Neuronal stem cell (in vitro differentiated cells): ENCODE data around the gene PPM1N.
A peak's percentile ranks its signal among the peaks of the same experiment; 100 is the strongest.

Experiments
- DNase-seq: peaks from one replicate; pipeline ENCODE4 v3.0.0-alpha.2; 2013; ENCODE audit warnings: low spot score
- H2AFZ ChIP-seq: one replicate; pipeline ENCODE4 v1.6.1; 2013; ENCODE audit warnings: mild to moderate bottlenecking, low read length, inconsistent platforms
- H2AK5ac ChIP-seq: 2 replicates; pipeline ENCODE4 v1.6.1; 2013; ENCODE audit warnings: low read depth, mild to moderate bottlenecking, inconsistent platforms, low read length, moderate library complexity, mixed read lengths
- H2BK120ac ChIP-seq: 2 replicates; pipeline ENCODE4 v1.6.1; 2013; ENCODE audit warnings: low read depth, mild to moderate bottlenecking, inconsistent platforms, low read length, moderate library complexity, mixed read lengths
- H2BK12ac ChIP-seq: one replicate; pipeline ENCODE4 v1.6.1; 2013; ENCODE audit warnings: low read length, inconsistent platforms
- H2BK15ac ChIP-seq: 2 replicates; pipeline ENCODE4 v1.6.1; 2013; ENCODE audit warnings: mild to moderate bottlenecking, low read length, inconsistent platforms, mixed read lengths
- H2BK5ac ChIP-seq: one replicate; pipeline ENCODE4 v1.6.1; 2013; ENCODE audit warnings: inconsistent platforms, mild to moderate bottlenecking, low read length, moderate library complexity
- H3K14ac ChIP-seq: one replicate; pipeline ENCODE4 v1.6.1; 2013; ENCODE audit warnings: low read length, inconsistent platforms
- H3K18ac ChIP-seq: 2 replicates; pipeline ENCODE4 v1.6.1; 2013; ENCODE audit warnings: low read length, inconsistent platforms
- H3K23ac ChIP-seq: 2 replicates; pipeline ENCODE4 v1.6.1; 2013; ENCODE audit warnings: low read depth, mild to moderate bottlenecking, mixed read lengths, low read length, inconsistent platforms; ENCODE audit not compliant: poor library complexity
- H3K27ac ChIP-seq: replicated peaks from 3 replicates; pipeline ENCODE4 v1.5.1; 2013; ENCODE audit warnings: low read length, inconsistent platforms
- H3K27me3 ChIP-seq, 3 experiments: 2 replicates each; pipeline ENCODE4 v1.6.1; 2013; ENCODE audit warnings: low read length in 3 of 3, mild to moderate bottlenecking in 2 of 3, inconsistent platforms in 1 of 3, low read depth in 1 of 3, mixed read lengths in 1 of 3, moderate library complexity in 1 of 3; ENCODE audit not compliant: control insufficient read depth in 3 of 3, insufficient read depth in 3 of 3
- H3K36me3 ChIP-seq, 2 donors: replicated peaks in 1 of 2; 2 replicates each; pipeline ENCODE4 v1.6.1; 2013; ENCODE audit warnings: low read length in 2 of 2; ENCODE audit not compliant: control insufficient read depth in 2 of 2, insufficient read depth in 2 of 2
- H3K4ac ChIP-seq: 2 replicates; pipeline ENCODE4 v1.6.1; 2013; ENCODE audit warnings: inconsistent platforms, mild to moderate bottlenecking, low read length, moderate library complexity
- H3K4me1 ChIP-seq, 2 donors: 1 replicate in 1 of 2; 2 replicates in 1 of 2; pipeline ENCODE4 v1.6.1; 2013; ENCODE audit warnings: low read length in 2 of 2, low read depth in 1 of 2; ENCODE audit not compliant: control insufficient read depth in 2 of 2, insufficient read depth in 1 of 2
- H3K4me2 ChIP-seq: one replicate; pipeline ENCODE4 v1.6.1; 2013; ENCODE audit warnings: mild to moderate bottlenecking, low read length, inconsistent platforms; ENCODE audit not compliant: insufficient read depth, poor library complexity, severe bottlenecking
- H3K4me3 ChIP-seq, 2 donors: 2 replicates each; pipeline ENCODE4 v1.5.1; 2013; ENCODE audit warnings: low read length in 2 of 2, mild to moderate bottlenecking in 2 of 2, inconsistent platforms in 1 of 2, moderate library complexity in 1 of 2
- H3K79me1 ChIP-seq: one replicate; pipeline ENCODE4 v1.6.1; 2013; ENCODE audit warnings: low read depth, mild to moderate bottlenecking, inconsistent platforms, low read length, moderate library complexity
- H3K9ac ChIP-seq: one replicate; pipeline ENCODE4 v1.6.1; 2013; ENCODE audit warnings: mild to moderate bottlenecking, low read depth, low read length, inconsistent platforms; ENCODE audit not compliant: poor library complexity
- H3K9me3 ChIP-seq, 2 donors: replicated peaks in 1 of 2; 2 replicates each; pipeline versions ENCODE3 to v1.6.1; 2013; ENCODE audit warnings: low read length in 2 of 2, mild to moderate bottlenecking in 2 of 2, inconsistent platforms in 1 of 2, low read depth in 1 of 2, mixed read lengths in 1 of 2, moderate library complexity in 1 of 2; ENCODE audit not compliant: control insufficient read depth in 2 of 2, insufficient read depth in 1 of 2
- H4K8ac ChIP-seq: one replicate; pipeline ENCODE4 v1.6.1; 2013; ENCODE audit warnings: low read depth, mild to moderate bottlenecking, inconsistent platforms, low read length, moderate library complexity
- H4K91ac ChIP-seq: one replicate; pipeline ENCODE4 v1.6.1; 2013; ENCODE audit warnings: low read length, low read depth, mild to moderate bottlenecking, inconsistent platforms; ENCODE audit not compliant: poor library complexity
- WGBS, 2 donors: extraction: QIAGEN DNeasy Blood & Tissue Kit; methylation state at CpG; one replicate each; pipeline ENCODE4 v1.1.7; 2013; ENCODE audit warnings: missing lambda C conversion rate in 2 of 2, mixed read lengths in 1 of 2; ENCODE audit not compliant: insufficient read length in 2 of 2, insufficient replicate concordance in 1 of 2; ENCODE audit errors: extremely low coverage in 2 of 2; 5-methylcytosine and 5-hydroxymethylcytosine counted together

The PPM1N gene

DNA sequence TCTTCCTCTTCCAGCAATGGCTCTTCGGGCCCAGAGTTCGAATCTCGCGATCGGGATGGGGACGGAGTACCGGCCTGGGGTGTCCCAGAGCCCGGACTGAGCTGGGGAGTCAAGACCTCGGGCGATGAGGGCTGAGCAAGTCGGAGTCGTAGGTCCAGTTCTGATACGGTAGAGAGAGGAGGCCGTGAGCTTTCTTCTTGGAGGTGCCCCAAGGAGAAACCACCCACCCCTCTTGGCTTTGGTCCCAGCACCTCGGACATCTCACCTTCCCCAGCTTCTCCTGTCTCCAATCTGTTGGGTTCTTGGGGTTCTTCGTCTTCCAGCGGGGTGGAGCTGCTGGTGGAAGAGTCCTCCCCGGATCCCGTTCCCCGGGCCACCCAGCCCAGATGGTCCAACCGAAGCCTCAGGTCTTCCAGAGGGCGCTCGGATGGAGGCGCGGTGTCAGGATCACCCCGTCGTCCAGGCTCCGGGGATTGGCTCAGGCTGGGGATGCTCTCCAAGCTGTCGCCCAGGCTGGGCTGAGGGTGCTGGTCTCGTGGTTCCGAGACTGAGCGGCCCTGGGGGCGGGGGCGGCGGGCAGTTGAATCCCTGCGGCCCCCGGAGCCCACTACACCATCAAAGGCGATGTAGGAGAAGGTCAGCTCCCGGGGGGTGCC, 3.9 kb upstream of the PPM1N start:
- no peak overlapping the region for H3K4me2 ChIP-seq
- H3K9ac ChIP-seq: no peak overlapping the region
- H2BK5ac ChIP-seq: no peak overlapping the region
- H4K91ac ChIP-seq: no peak overlapping the region
- H3K27ac ChIP-seq: no peak overlapping the region
- H3K4me1 ChIP-seq: peaks cover 10 to 20% of the 10 kb centered on the region in 2 donors
- DNase-seq: no peak
- no peak overlapping the region for H2AFZ ChIP-seq
- no peak overlapping the region for H2BK120ac ChIP-seq
- H3K79me1 ChIP-seq: no peaks in the 10 kb centered on the region
- WGBS, 2 donors: no CpG with 5 or more reads among the region's 39 CpGs
- no peaks in the 10 kb centered on the region for H3K9me3 ChIP-seq
- H2BK12ac ChIP-seq: no peak overlapping the region
- no peak overlapping the region for H3K4ac ChIP-seq
- H2BK15ac ChIP-seq: no peak overlapping the region
- no peak overlapping the region for H3K4me3 ChIP-seq
- H2AK5ac ChIP-seq: no peak overlapping the region
- peaks cover 13 to 30% (median 18%) of the 10 kb centered on the region in 3 experiments for H3K27me3 ChIP-seq
- no peak overlapping the region for H4K8ac ChIP-seq
- no peak overlapping the region for H3K23ac ChIP-seq
- H3K14ac ChIP-seq: no peak overlapping the region
- H3K18ac ChIP-seq: no peak overlapping the region
- H3K36me3 ChIP-seq: peaks cover 0 to 9% of the 10 kb centered on the region in 2 donors

DNA sequence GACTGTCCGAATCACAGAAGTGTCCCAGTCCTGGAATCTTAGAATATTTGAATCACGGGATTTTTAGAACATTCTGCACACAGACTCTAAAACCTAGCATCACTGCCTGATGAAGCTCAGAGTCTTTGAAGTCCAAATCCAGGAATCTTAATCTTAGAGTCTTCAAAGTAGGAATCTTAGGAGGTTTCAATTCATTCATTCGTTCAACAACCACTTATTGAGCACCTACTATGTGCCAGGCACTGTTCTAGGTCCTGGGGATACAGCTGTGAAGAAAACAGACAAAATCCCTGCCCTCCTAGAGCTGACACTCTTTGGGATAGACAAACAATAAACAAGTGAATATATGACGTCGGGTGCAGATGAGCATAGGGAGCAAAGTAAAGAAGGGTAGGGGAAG, 3.1 kb upstream of the PPM1N start:
- WGBS, 2 donors: no CpG with 5 or more reads among the region's 5 CpGs
- Histone ChIP-seq H3K4me2 (no peak overlapping the region), H2BK120ac (no peak overlapping the region)

DNA sequence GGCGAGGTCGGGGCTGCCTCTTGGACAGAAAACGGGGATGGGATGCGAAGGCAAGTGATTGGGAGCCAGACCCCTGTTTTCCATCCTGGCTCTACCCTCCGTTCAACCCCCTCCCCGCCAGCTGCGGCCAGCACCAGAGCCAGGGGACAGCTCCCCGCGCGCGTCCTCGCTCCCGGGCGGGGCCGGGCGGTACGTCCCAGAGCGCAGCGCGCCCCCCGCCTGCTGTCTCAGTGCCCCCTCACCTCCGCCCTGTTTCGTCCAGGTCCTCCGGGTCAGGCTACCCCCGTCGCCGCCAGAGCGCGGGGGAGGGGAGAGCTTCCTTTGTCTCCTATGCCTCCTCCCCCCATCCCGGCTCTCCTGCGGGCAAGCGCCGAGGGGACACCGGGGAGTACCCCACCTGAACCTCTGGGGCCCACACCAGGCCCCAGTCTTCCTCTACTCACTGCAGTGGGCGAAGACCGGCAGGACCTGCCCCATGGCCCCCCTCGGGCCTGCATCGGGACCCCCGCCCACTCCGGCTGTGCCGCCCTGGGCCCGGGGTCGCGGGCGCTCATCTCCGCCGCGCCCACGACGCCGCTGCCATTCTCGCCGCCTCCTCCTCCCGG, 1.8 kb upstream of the PPM1N start:
- Histone ChIP-seq H3K14ac (peak overlapping the region; percentile 50), H3K4me1 (peaks cover 10 to 21% of the 10 kb centered on the region in 2 donors), H3K18ac (peak overlapping the region; percentile 81), H3K4ac (no peak overlapping the region), H3K9me3 (no peaks in the 10 kb centered on the region), H2BK15ac (no peak overlapping the region), H2BK5ac (no peak overlapping the region), H3K9ac (no peak overlapping the region), H3K4me3 (peak overlapping the region; percentile 66 to 82), H3K27ac (no peak overlapping the region), H3K4me2 (peak overlapping the region; percentile 98), H3K27me3 (peaks cover 18 to 38% (median 37%) of the 10 kb centered on the region in 3 experiments), H4K91ac (no peak overlapping the region), H3K23ac (peak overlapping the region; percentile 43), H3K79me1 (no peaks in the 10 kb centered on the region), H4K8ac (peak overlapping the region; percentile 10), H2BK12ac (no peak overlapping the region), H2AK5ac (no peak overlapping the region), H2AFZ (peak overlapping the region; percentile 90), H3K36me3 (peaks cover 0 to 9% of the 10 kb centered on the region in 2 donors), H2BK120ac (no peak overlapping the region)
- no CpG with 5 or more reads among the region's 54 CpGs for WGBS, 2 donors
- DNase-seq: peak; percentile 72

More for the DNA sequence above, 3.1 kb upstream of the PPM1N start:
- no peak overlapping the region for H4K8ac ChIP-seq
- H3K14ac ChIP-seq: no peak overlapping the region
- no peak overlapping the region for H2AK5ac ChIP-seq
- no peak overlapping the region for H2BK12ac ChIP-seq
- H3K9me3 ChIP-seq: no peaks in the 10 kb centered on the region
- H3K4ac ChIP-seq: no peak overlapping the region
- peaks cover 0 to 9% of the 10 kb centered on the region in 2 donors for H3K36me3 ChIP-seq
- H3K27me3 ChIP-seq: peaks cover 18 to 36% (median 26%) of the 10 kb centered on the region in 3 experiments
- H3K9ac ChIP-seq: no peak overlapping the region
- peaks cover 10 to 21% of the 10 kb centered on the region in 2 donors for H3K4me1 ChIP-seq
- no peak for DNase-seq
- H2BK5ac ChIP-seq: no peak overlapping the region
- H4K91ac ChIP-seq: no peak overlapping the region
- no peak overlapping the region for H3K23ac ChIP-seq
- H3K18ac ChIP-seq: no peak overlapping the region
- no peaks in the 10 kb centered on the region for H3K79me1 ChIP-seq
- H3K4me3 ChIP-seq: no peak overlapping the region
- no peak overlapping the region for H2AFZ ChIP-seq
- no peak overlapping the region for H3K27ac ChIP-seq
- H2BK15ac ChIP-seq: no peak overlapping the region

DNA sequence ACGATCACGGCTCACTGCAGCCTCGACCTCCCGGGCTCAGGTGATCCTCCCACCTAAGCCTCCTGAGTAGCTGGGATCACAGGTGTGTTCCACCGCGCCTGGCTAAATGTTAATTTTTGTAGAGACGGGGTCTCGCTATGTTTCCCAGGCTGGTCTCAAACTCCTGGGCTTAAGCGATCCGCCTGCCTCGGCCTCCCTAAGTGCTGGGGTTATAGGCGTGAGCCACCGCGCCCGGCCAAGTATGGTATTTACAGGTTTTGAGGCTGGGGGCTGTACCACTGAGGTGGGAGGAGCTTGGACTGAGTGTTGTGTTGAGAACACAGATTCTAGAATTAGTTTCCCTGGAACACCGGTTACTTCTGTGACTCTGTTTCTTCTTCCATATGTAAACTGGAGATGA, 452 bp upstream of the PPM1N start:
- H3K23ac ChIP-seq: peak overlapping the region; percentile 26
- peaks cover 0 to 9% of the 10 kb centered on the region in 2 donors for H3K36me3 ChIP-seq
- H3K18ac ChIP-seq: no peak overlapping the region
- H2BK5ac ChIP-seq: no peak overlapping the region
- WGBS, 2 donors: no CpG with 5 or more reads among the region's 16 CpGs
- peaks cover 10 to 21% of the 10 kb centered on the region in 2 donors for H3K4me1 ChIP-seq
- no peak overlapping the region for H2BK12ac ChIP-seq
- no peaks in the 10 kb centered on the region for H3K9me3 ChIP-seq
- H2BK120ac ChIP-seq: no peak overlapping the region
- H3K4me2 ChIP-seq: peak overlapping the region; percentile 2
- no peak overlapping the region for H4K91ac ChIP-seq
- no peak for DNase-seq
- H3K14ac ChIP-seq: no peak overlapping the region
- no peak overlapping the region for H2AFZ ChIP-seq
- H3K79me1 ChIP-seq: no peaks in the 10 kb centered on the region
- H2BK15ac ChIP-seq: no peak overlapping the region
- no peak overlapping the region for H2AK5ac ChIP-seq
- H3K9ac ChIP-seq: no peak overlapping the region
- H3K27me3 ChIP-seq: peaks cover 18 to 49% (median 38%) of the 10 kb centered on the region in 3 experiments
- H3K4me3 ChIP-seq: no peak overlapping the region
- no peak overlapping the region for H4K8ac ChIP-seq
- no peak overlapping the region for H3K27ac ChIP-seq
- H3K4ac ChIP-seq: no peak overlapping the region
